Progenitor cell of endocrine pancreas (in vitro differentiated cells): ENCODE measurements around the gene TMEM121. TPM values are rescaled to one million over a fixed set of nuclear protein-coding genes. Genes with fewer than 3 reads are reported as not detected.

Experiments used
- DNase-seq: peaks from one replicate; pipeline ENCODE4 v3.0.0; 2021; ENCODE audit warnings: low spot score; ENCODE audit not compliant: unreplicated experiment
- H3K27ac Mint-ChIP-seq: 2 replicates; pipeline ENCODE4 v1.8.0; 2021; ENCODE audit warnings: mild to moderate bottlenecking, moderate library complexity, mixed read lengths
- H3K27me3 Mint-ChIP-seq: 2 replicates; pipeline ENCODE4 v1.8.0; 2021; ENCODE audit warnings: mixed read lengths
- H3K36me3 Mint-ChIP-seq: 2 replicates; pipeline ENCODE4 v1.8.0; 2022; ENCODE audit warnings: mixed read lengths; ENCODE audit not compliant: insufficient read depth
- H3K4me1 Mint-ChIP-seq: 2 replicates; pipeline ENCODE4 v1.8.0; 2021; ENCODE audit warnings: low read depth, mixed read lengths
- H3K4me3 Mint-ChIP-seq: 2 replicates; pipeline ENCODE4 v1.8.0; 2021; ENCODE audit warnings: low read depth, mild to moderate bottlenecking, moderate library complexity, mixed read lengths
- H3K9me3 Mint-ChIP-seq: 2 replicates; pipeline ENCODE4 v1.8.0; 2021; ENCODE audit warnings: low read depth, mixed read lengths
- total RNA-seq: library from RNA; stranded (reverse); gene quantifications from 2 replicates; pipeline ENCODE4 v1.2.1, GENCODE V29; 2021
- TF ChIP-seq, protein P1 (sequence below): fragments of 200-600 bp; sonication (generic); IDR thresholded peaks from one replicate; pipeline ENCODE4 v1.5.0; 2021; ENCODE audit warnings: antibody characterized with exemption, mild to moderate bottlenecking; ENCODE audit not compliant: unreplicated experiment

The TMEM121 gene
- total RNA-seq, 1 donor from 2014 or later = 4.5 TPM

DNA sequence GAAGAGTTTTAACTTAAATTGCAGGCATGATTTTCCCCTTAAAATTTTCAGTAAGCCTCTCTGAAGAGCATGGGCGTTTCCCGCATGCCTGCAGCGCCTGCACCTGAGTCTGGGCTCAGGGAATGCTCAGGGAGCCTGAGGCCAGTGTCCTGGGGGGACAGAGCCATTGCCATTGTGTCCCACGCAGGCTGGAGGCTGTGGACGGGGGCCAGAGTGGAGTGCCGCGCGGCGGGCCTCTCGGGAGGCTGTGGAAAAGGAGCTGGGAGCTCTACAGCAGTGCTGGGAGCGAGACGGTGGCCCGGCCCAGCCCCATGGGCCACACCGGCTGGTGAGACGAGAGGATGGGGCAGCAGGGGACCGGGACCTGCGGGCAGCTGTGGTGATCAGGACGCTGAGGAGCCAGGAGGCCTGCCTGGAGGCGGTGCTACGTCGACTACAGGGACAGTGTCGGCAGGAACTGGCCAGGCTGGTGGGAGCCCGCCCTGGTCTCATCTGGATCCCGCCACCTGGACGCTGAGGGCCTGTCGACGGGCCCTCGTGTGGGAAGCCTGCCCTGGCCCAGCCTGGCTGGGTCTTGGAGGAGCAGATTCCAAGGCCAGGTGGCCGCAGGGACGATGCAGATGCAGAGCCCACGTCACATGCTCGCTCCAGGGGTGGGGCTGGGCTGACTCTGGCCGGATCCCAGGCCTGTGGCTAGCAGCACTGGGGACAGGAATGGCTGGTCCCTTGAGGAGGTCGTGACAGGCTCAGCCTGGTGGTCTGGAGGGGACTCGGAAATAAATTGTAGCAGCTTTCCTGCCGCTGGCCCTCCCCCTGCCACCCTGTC lies 27.7 kb upstream of the TMEM121 start:
- Mint-ChIP-seq H3K36me3 (no peaks in the 10 kb centered on the region), H3K9me3 (no peaks in the 10 kb centered on the region), H3K27me3 (peaks cover 3% of the 10 kb centered on the region), H3K4me1 (no peaks in the 10 kb centered on the region), H3K27ac (no peak overlapping the region), H3K4me3 (no peak overlapping the region)
- no peak for DNase-seq
- TF ChIP-seq, protein P1, sequence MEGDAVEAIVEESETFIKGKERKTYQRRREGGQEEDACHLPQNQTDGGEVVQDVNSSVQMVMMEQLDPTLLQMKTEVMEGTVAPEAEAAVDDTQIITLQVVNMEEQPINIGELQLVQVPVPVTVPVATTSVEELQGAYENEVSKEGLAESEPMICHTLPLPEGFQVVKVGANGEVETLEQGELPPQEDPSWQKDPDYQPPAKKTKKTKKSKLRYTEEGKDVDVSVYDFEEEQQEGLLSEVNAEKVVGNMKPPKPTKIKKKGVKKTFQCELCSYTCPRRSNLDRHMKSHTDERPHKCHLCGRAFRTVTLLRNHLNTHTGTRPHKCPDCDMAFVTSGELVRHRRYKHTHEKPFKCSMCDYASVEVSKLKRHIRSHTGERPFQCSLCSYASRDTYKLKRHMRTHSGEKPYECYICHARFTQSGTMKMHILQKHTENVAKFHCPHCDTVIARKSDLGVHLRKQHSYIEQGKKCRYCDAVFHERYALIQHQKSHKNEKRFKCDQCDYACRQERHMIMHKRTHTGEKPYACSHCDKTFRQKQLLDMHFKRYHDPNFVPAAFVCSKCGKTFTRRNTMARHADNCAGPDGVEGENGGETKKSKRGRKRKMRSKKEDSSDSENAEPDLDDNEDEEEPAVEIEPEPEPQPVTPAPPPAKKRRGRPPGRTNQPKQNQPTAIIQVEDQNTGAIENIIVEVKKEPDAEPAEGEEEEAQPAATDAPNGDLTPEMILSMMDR = no peak

DNA sequence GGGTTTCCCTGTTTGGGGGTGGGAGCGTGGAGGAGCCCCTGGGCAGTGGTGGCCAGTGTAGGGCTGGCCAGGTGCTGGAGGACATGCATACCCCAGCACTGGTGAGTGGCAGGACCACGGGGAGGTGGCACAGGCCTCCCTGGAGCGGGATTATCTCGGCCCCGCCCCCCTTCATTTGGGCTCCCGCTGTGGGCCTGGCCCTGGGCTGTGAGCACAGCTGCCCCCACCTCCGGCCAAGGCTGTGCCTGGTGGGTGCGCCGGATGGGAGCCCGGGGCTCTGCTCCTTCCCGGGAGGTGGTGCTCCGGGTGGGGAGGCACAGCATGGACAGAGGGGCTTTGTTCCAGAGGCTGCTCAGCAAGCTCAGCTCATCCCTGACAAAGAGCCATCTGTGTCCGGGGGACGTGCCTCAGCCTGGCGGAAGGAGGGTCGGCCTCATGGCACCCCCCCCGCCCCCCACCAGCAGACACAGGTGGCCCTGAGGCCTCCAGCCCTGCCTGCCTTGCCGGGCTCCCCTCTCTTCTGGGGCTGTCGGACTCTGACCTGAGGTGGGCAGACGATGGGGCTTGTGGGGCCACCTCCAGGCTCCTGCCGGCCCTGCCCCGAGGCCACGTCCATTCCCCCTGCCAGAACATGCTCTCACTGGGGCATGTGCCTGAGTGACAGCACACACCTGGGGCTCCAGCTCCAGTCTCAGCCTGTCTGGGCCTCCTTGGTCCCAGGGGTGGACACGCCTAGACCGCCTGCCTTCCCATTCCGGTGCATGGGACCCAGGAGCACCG lies 26.9 kb upstream of the TMEM121 start:
- DNase-seq = no peak
- H3K27me3 Mint-ChIP-seq = peaks cover 3% of the 10 kb centered on the region
- H3K36me3 Mint-ChIP-seq = no peaks in the 10 kb centered on the region
- H3K4me1 Mint-ChIP-seq = no peaks in the 10 kb centered on the region
- H3K4me3 Mint-ChIP-seq = no peak overlapping the region
- TF ChIP-seq, protein P1 = no peak
- H3K27ac Mint-ChIP-seq = no peak overlapping the region
- H3K9me3 Mint-ChIP-seq = no peaks in the 10 kb centered on the region

DNA sequence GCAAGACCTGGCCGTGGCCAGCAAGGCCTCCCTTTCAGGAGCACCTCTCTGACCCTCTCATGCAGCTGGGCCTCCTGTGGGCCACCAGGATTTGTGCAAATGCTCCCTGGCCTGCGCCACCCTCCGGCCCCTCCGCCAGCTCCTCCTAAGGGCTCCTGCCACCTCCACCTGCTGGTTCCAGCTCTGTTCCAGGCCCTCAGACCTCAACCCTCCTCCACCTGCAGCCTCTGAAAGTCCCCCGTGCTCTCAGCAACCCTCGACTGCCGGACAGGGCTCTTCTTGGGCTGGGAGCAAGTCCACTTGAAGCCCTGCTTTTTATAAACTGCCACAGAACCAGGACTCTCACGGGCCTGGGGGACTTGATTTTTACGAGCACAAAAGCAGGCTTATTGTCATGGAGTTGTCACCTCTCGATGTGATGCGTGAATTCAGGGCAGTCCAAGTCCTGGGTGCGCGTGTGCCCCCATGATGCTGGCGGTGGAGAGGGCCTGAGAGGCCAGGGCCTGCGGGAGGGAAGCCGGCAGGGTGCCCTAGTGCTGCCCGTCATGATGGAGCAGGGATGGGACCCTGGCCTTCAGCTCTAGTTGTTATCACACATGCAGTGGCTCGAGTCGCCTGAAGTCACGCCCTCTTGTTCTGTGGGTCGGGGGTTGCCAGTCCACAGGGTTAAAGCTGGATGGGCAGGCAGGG lies 26.2 kb upstream of the TMEM121 start:
- Mint-ChIP-seq H3K27me3 (peaks cover 3% of the 10 kb centered on the region), H3K36me3 (no peaks in the 10 kb centered on the region), H3K4me3 (no peak overlapping the region), H3K4me1 (no peaks in the 10 kb centered on the region), H3K27ac (no peak overlapping the region), H3K9me3 (no peaks in the 10 kb centered on the region)
- TF ChIP-seq, protein P1 = no peak
- no peak for DNase-seq

DNA sequence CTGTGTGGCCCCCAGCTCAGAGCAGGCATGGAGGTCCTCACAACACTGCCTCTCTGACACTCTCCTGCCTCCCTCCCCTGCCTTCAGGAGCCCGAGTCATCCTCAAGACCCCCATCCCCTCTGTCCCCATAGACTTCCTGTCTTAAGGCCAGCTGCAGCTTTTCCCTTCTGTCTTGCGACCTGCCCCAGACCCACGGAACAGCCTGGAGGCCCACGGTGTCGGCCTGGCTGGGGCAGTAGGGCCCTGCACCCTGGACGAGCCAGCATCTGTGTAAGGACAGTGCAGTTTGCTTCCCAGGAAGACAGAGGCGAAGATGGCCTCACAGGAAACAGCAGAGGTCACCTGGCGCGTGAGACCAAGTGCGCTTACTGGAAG lies 25.7 kb upstream of the TMEM121 start:
- H3K9me3 Mint-ChIP-seq = no peaks in the 10 kb centered on the region
- peaks cover 3% of the 10 kb centered on the region for H3K27me3 Mint-ChIP-seq
- no peak overlapping the region for H3K4me3 Mint-ChIP-seq
- TF ChIP-seq, protein P1 = no peak
- no peak for DNase-seq
- H3K36me3 Mint-ChIP-seq = no peaks in the 10 kb centered on the region
- H3K4me1 Mint-ChIP-seq = no peaks in the 10 kb centered on the region
- no peak overlapping the region for H3K27ac Mint-ChIP-seq

DNA sequence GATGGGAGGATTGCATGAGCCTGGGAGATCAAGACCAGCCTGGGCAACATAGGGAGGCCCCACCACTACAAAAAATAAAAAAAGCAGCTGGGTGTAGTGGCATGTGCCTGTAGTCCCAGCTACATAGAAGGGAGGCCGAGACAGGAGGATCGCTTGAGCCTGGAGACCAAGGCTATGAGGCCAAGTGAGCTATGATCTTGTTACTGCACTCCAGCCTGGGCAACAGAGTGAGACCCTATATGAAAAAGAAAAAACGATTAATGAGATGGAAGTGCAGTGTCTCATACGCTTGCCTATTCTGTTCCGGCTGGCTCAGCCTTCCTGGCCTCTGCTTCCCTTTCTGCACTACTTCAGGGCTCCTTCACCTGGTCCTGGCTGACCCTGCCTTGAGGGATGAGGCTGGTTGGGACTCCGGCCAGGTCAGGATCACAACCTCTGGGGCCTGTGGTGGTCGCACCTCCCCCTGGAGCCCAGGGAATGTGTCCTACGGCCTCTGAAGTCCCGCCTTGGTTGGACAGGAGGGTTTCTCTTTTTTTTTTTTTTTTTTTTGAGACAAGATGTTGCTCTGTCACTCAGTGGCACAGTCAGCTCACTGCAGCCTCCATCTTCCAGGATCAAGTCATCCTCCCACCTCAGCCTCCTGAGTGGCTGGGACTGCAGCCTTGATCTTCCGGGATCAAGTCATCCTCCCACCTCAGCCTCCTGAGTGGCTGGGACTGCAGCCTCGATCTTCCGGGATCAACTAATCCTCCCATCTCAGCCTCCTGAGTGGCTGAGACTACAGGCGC lies 24.7 kb upstream of the TMEM121 start:
- Mint-ChIP-seq H3K4me3 (no peak overlapping the region), H3K9me3 (no peaks in the 10 kb centered on the region), H3K27ac (no peak overlapping the region), H3K36me3 (no peaks in the 10 kb centered on the region), H3K27me3 (peaks cover 3% of the 10 kb centered on the region), H3K4me1 (no peaks in the 10 kb centered on the region)
- no peak for DNase-seq
- TF ChIP-seq, protein P1 = no peak
